Thyroid gland (tissue), 4 donors: ENCODE measurements around the gene KRT74. TPM values are rescaled to one million over a fixed set of nuclear protein-coding genes. Genes with fewer than 3 reads are reported as not detected.

Source experiments
- DNase-seq, 2 donors: peaks; one replicate each; pipeline ENCODE4 v3.0.0-alpha.2; 2019
- H3K27ac ChIP-seq, 3 donors: fragments of 200-600 bp; sonication (generic); 1 replicate in 2 of 3; 2 replicates in 1 of 3; pipeline ENCODE4 v1.5.1; 2016 to 2019; ENCODE audit warnings: mild to moderate bottlenecking in 1 of 3, moderate library complexity in 1 of 3
- H3K27me3 ChIP-seq: fragments of 200-600 bp; sonication (generic); one replicate; pipeline ENCODE4 v1.5.1; 2019
- H3K36me3 ChIP-seq, 2 donors: fragments of 200-600 bp; sonication (generic); one replicate each; pipeline ENCODE4 v1.5.1; 2016 to 2019
- H3K4me1 ChIP-seq, 2 donors: fragments of 200-600 bp; sonication (generic); one replicate each; pipeline ENCODE4 v1.5.1; 2017 to 2019
- H3K4me3 ChIP-seq, 3 donors: fragments of 200-600 bp; sonication (generic); replicated peaks in 1 of 3; 1 replicate in 2 of 3; 2 replicates in 1 of 3; pipeline ENCODE4 v1.5.1; 2016; ENCODE audit warnings: mild to moderate bottlenecking in 1 of 3
- H3K9me3 ChIP-seq: fragments of 200-600 bp; sonication (generic); one replicate; pipeline ENCODE4 v1.5.1; 2017
- CTCF ChIP-seq, 6 experiments: fragments of 200-600 bp in 3 of 6; fragments of 450-650 bp in 3 of 6; sonication (generic) in 3 of 6; IDR thresholded peaks; one replicate each; pipeline ENCODE4 v1.5.1; 2016 to 2019; ENCODE audit warnings: antibody characterized with exemption in 6 of 6, mild to moderate bottlenecking in 2 of 6, inconsistent platforms in 1 of 6, moderate library complexity in 1 of 6
- POLR2A ChIP-seq, 2 donors: fragments of 450-650 bp; IDR thresholded peaks; one replicate each; pipeline ENCODE4 v1.6.1; 2017; ENCODE audit warnings: antibody characterized with exemption in 2 of 2, mild to moderate bottlenecking in 2 of 2, moderate library complexity in 1 of 2
- WGBS, 2 donors: methylation state at CpG; one replicate each; pipeline ENCODE4 v1.1.5; 2017; 5-methylcytosine and 5-hydroxymethylcytosine counted together
- intact Hi-C: fragments of 100-400 bp; cut with DNase I; formaldehyde crosslinking; loops from one replicate; pipeline ENCODE4 v1.15.1; 2023
- total RNA-seq, 4 donors: library from RNA; depleted of rRNA; stranded (reverse); fragments of >200 nt; gene quantifications; one replicate each; pipeline ENCODE4 v1.2.3, GENCODE V29; 2016

The KRT74 gene
- total RNA-seq, 4 donors from 2014 or later, result not detected

- no peak overlapping the region for H3K27ac ChIP-seq
- peak; percentile 48 to 65 for DNase-seq
- TF ChIP-seq POLR2A (IDR thresholded peaks at IDR 0.05) (no peak), CTCF (IDR thresholded peaks at IDR 0.05) (peak in 5 of 6 experiments; percentile 30 to 73 (median 43))
- H3K4me3 ChIP-seq, result no peak overlapping the region
- no peaks in the 10 kb centered on the region for H3K9me3 ChIP-seq
- peaks cover 12 to 29% of the 10 kb centered on the region in 2 donors for H3K4me1 ChIP-seq
- 24 to 34% methylated on average over 3 of the region's 3 CpGs for WGBS, 2 donors
- H3K27me3 ChIP-seq, result no peaks in the 10 kb centered on the region
- intact Hi-C loops, result no loop called here
- no peaks in the 10 kb centered on the region for H3K36me3 ChIP-seq
Observed at GRCh38 chr12:52561880-52562449, 11.7 kb downstream of the KRT74 start.

- Histone ChIP-seq H3K9me3 (no peaks in the 10 kb centered on the region), H3K27ac (no peak overlapping the region), H3K4me1 (peaks cover 9 to 23% of the 10 kb centered on the region in 2 donors), H3K27me3 (no peaks in the 10 kb centered on the region), H3K36me3 (no peaks in the 10 kb centered on the region), H3K4me3 (no peak overlapping the region)
- intact Hi-C loops, result no loop called here
- DNase-seq, result no peak
- no peak for TF ChIP-seq CTCF (IDR thresholded peaks at IDR 0.05)
- no peak for TF ChIP-seq POLR2A (IDR thresholded peaks at IDR 0.05)
- 86 to 88% methylated on average over 4 of the region's 4 CpGs for WGBS, 2 donors
Observed at GRCh38 chr12:52559979-52560378, 13.7 kb downstream of the KRT74 start.

- H3K27me3 ChIP-seq, result no peaks in the 10 kb centered on the region
- H3K9me3 ChIP-seq, result no peaks in the 10 kb centered on the region
- H3K4me3 ChIP-seq, result no peak overlapping the region
- no peaks in the 10 kb centered on the region for H3K36me3 ChIP-seq
- DNase-seq, result no peak
- WGBS, 2 donors, result 84 to 90% methylated on average over 8 of the region's 8 CpGs
- intact Hi-C loops, result no loop called here
- no peak overlapping the region for H3K27ac ChIP-seq
- peaks cover 6 to 14% of the 10 kb centered on the region in 2 donors for H3K4me1 ChIP-seq
- no peak for TF ChIP-seq POLR2A (IDR thresholded peaks at IDR 0.05)
Observed at GRCh38 chr12:52558781-52559445, 14.7 kb downstream of the KRT74 start.

GRCh38 chr12:52557476-52557875, 16.2 kb downstream of the KRT74 start:
- Histone ChIP-seq H3K4me1 (peaks cover 5 to 21% of the 10 kb centered on the region in 2 donors), H3K36me3 (no peaks in the 10 kb centered on the region), H3K4me3 (no peak overlapping the region), H3K9me3 (no peaks in the 10 kb centered on the region), H3K27ac (no peak overlapping the region), H3K27me3 (no peaks in the 10 kb centered on the region)
- no peak for DNase-seq
- no peak for TF ChIP-seq CTCF (IDR thresholded peaks at IDR 0.05)
- TF ChIP-seq POLR2A (IDR thresholded peaks at IDR 0.05), result no peak
- intact Hi-C loops, result no loop called here
- 58 to 76% methylated on average over 2 of the region's 2 CpGs for WGBS, 2 donors

- Histone ChIP-seq H3K36me3 (no peaks in the 10 kb centered on the region), H3K9me3 (no peaks in the 10 kb centered on the region), H3K4me1 (peaks cover 6 to 19% of the 10 kb centered on the region in 2 donors), H3K27me3 (no peaks in the 10 kb centered on the region), H3K27ac (no peak overlapping the region), H3K4me3 (no peak overlapping the region)
- intact Hi-C loops, result no loop called here
- TF ChIP-seq CTCF (IDR thresholded peaks at IDR 0.05) (no peak), POLR2A (IDR thresholded peaks at IDR 0.05) (no peak)
- WGBS, 2 donors, result 85 to 86% methylated on average over 6 of the region's 6 CpGs
- no peak for DNase-seq
Observed at GRCh38 chr12:52555577-52555976, 18.1 kb downstream of the KRT74 start.
